SIG-M5 treated with dmso at 0.1 percent for 504 hours (cell line): ENCODE results near the gene PNMA8B.
"Not testable (repeated sequence)": the region's sequence is repeated elsewhere in the genome, so short reads cannot be mapped to it uniquely, and the experiment has no call there.

Experiments
- DNase-seq: peaks from one replicate; lab custom pipeline; 2025; ENCODE audit not compliant: unreplicated experiment; lab: John Stamatoyannopoulos, UW

The PNMA8B gene, protein sequence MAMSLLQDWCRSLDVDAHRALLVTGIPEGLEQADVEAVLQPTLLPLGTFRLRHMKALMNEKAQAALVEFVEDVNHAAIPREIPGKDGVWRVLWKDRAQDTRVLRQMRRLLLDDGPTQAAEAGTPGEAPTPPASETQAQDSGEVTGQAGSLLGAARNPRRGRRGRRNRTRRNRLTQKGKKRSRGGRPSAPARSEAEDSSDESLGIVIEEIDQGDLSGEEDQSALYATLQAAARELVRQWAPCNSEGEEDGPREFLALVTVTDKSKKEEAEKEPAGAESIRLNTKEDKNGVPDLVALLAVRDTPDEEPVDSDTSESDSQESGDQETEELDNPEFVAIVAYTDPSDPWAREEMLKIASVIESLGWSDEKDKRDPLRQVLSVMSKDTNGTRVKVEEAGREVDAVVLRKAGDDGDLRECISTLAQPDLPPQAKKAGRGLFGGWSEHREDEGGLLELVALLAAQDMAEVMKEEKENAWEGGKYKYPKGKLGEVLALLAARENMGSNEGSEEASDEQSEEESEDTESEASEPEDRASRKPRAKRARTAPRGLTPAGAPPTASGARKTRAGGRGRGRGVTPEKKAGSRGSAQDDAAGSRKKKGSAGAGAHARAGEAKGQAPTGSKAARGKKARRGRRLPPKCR

GRCh38 chr19:46495786-46496099 lies at the start of gene PNMA8B:
Gene PNMA8B (minus strand): TSS chr19:46495867. CDS start chr19:46495465, 402 bp downstream.
- no peak for DNase-seq

DNA sequence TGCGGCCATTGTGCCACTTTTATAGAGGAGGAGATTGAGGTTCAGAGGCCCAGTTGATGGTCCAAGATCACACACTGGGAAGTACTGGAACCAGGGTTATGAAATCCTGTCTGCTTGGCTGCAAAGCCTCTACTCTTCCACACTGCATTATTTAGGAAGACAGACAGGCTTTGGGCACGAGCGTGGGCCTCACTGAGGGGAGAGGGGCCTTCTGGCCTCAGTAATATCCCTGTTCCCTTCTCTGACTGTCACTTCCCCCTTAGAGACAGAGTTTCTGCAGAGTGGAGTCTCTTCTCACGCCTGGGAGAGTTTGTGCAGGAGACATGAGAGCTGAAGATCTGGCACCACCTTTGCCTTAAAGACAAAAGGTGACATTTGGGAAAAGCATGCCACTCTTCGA lies 49.0 kb upstream of the PNMA8B start:
- no peak for DNase-seq

DNA sequence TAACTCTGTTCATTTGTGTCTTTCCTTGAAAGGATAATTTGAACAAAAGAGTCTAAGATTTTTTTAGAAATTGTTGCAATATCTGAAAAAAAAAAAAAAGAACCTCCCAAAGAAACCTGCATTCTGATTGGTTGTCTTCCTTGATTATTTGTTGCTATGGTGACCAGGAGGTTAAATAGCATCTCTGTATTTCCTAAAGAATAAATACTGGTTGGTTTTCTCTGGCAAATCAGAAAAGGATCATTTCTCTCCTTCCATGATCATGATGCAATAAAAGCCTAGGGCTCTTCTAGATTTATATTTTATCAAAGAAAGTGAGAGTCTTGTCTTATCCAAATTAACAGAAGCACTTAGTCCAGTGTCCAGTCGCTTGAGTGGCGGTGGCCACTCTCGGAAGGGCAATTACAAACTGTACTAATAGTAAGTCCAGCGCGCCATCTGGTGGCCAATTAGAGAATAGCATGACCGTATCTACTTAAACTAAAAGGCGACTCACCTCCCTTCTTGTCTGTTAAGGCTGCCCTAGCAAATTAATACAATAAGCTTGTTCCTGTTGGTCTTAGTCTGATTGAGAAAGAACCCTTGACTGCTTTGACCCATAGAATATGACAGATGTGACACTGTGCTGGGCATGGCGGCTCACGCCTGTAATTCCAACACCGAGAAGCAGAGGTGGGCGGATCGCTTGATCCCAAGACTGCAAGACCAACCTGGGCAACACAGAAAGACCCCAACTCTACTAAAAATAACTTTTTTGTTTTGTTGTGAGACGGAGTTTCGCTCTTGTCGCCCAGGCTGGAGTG lies 47.0 kb upstream of the PNMA8B start:
- peak; percentile 79 for DNase-seq

- no peak for DNase-seq
Measured at GRCh38 chr19:46537136-46538097, 41.8 kb upstream of the PNMA8B start.

GRCh38 chr19:46536391-46536790 lies 40.7 kb upstream of the PNMA8B start:
- no peak for DNase-seq

- no peak for DNase-seq
Measured at GRCh38 chr19:46533621-46534081, 38.0 kb upstream of the PNMA8B start.

DNA sequence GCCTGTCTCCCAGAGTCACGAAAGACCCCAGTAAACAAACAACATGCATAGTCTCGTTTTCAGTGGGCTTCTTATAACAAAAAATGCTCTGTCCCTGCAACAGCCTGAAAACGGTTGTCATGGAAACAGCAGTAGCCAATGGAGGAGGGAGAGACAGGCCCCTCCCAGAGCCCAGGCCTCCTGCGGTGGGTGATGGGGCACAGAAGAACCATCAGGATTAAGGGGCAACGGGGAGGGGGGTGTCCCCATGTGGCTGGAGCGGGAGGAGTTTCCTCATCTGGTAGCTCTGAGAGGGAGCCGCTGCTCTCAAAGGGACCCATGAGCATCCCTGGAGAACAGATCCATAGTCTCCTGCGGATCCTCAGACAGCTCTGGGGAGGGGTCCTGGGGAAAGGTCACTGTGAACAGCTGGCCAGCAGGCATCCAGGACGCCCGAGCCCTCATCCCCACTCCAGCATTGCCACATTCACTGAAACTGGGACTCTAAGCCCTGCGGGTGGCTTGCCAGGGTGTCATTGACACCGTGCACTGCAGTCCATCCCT lies 37.5 kb upstream of the PNMA8B start:
- DNase-seq = no peak

GRCh38 chr19:46530636-46531035 lies 35.0 kb upstream of the PNMA8B start:
- DNase-seq = no peak

GRCh38 chr19:46529622-46530451 lies 34.2 kb upstream of the PNMA8B start:
- peak; percentile 66 for DNase-seq

DNA sequence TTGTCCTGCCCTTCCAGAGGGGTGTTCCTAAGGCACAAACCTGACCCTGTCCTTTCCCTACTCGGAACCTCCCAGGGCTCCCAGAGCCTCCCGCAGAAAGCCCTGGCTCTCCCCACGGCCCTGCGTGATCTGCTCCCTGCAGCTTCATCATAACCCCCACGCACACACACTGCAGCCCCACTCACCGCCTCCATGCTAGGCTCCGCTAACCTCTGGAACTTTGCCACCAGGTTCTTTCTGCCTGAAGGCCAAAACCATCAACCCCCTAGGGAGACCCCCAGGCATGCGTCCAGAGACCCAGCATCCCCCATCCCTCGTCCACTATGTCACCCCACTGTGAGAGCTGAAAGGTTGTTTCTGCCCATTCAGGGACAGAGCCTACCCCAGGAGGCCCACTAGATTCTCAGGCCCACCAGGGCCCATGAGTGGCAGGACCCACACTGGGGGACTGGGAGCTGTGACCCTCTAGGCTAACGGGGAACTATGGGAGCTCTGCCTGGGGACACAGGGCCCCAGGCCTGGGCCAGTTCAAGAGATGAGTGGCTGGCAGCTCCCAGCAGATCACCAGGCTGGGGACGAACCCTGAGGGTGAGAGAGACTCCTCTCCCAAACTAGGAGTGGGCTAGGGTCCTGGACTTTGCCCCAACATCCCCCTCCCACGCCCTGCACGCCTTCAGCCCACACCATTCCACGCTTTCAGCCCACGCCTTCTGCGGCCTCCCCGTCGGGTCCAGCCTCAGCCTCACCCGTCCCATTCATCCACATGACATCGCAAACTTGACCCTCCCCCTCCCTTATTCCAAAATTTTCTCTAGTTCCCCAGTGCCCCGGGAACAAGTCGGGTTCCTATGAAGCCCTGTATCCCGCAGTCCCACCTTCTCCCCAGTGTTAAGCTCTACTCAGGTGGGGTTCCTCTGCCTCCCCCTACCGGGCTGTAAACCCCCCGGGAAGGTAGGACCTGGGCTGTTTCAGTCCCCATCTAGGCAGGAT lies 33.2 kb upstream of the PNMA8B start:
- no peak for DNase-seq

DNA sequence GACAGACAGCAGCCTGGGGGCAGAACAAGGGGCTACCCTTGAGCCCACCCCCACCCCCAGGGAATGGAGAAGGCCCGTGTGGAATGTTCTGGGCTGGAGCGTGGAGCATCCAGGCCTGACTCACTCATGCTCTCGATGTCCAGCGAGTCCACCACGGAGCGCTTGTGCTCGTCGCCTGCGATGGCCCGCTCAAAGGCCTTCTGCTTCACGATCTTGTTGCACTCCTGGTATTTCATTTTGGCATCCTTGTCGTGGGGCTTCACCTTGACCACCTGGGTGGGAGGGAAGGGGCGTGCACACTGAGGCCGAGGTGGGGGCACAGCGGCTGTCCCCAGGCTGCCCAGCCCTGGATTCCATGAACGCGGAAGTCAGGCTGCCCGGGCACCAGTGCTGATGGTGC lies 31.1 kb upstream of the PNMA8B start:
- not testable (repeated sequence) for DNase-seq

GRCh38 chr19:46524308-46524707 lies 28.6 kb upstream of the PNMA8B start:
- no peak for DNase-seq

GRCh38 chr19:46522988-46523387 lies 27.3 kb upstream of the PNMA8B start:
- DNase-seq = peak; percentile 32

- DNase-seq = no peak
Measured at GRCh38 chr19:46521241-46521868, 25.7 kb upstream of the PNMA8B start.

DNA sequence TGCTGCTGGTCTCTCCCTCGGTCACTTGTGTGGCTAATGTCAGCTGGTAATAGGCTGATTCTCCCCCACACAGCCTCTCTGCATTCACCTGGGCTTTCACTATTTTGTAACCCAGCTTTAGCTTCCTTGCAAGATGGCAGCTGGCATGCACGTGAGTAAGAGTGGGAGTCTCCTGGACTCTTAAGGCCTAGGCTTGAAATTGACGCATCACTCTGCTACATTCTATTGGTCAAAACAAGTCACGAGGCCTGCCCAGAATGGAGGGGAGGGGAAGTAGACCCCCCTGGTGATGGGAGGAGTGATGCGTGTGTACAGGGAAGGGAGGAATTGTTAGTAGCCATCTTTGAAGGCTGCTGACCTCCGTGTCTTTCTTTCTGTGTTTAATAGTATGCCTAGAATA lies 24.9 kb upstream of the PNMA8B start:
- DNase-seq = no peak

- DNase-seq = no peak
Measured at GRCh38 chr19:46517471-46517870, 21.8 kb upstream of the PNMA8B start.

DNA sequence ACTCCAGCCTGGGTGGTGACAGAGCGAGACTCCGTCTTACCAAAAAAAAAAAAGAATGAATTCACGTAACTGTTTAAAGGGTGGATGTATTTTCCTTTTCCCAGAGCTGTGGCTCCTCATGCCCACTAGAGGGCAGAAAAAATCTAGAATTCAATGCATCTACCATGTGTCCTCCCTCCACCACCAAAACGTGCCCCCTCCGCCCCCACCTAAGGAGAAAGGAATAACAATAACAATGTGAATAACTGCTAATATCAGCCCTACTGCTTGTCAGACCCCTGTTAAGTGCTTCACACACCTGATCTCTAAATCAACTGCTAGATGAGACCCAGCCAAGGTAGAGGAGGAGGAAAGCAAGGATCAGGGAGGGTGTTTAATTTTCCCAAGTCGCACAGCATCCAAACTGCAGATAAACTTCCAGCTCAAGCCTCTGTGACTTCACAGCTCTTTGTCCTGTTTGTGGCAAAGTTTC lies 20.2 kb upstream of the PNMA8B start:
- peak; percentile 58 for DNase-seq

- no peak for DNase-seq
Measured at GRCh38 chr19:46515290-46515609, 19.6 kb upstream of the PNMA8B start.
